GM04503 (cell line): ENCODE results near the gene SEPTIN2.
"Not testable (repeated sequence)": the region's sequence is repeated elsewhere in the genome, so short reads cannot be mapped to it uniquely, and the experiment has no call there.

Experiments
- DNase-seq: peaks from one replicate; pipeline ENCODE4 v3.0.0-alpha.2; 2012; ENCODE audit warnings: low read depth

SEPTIN2 gene

GRCh38 chr2:241314226-241315092, 1.3 kb upstream of the SEPTIN2 start:
- DNase-seq = peak; percentile 15

DNA sequence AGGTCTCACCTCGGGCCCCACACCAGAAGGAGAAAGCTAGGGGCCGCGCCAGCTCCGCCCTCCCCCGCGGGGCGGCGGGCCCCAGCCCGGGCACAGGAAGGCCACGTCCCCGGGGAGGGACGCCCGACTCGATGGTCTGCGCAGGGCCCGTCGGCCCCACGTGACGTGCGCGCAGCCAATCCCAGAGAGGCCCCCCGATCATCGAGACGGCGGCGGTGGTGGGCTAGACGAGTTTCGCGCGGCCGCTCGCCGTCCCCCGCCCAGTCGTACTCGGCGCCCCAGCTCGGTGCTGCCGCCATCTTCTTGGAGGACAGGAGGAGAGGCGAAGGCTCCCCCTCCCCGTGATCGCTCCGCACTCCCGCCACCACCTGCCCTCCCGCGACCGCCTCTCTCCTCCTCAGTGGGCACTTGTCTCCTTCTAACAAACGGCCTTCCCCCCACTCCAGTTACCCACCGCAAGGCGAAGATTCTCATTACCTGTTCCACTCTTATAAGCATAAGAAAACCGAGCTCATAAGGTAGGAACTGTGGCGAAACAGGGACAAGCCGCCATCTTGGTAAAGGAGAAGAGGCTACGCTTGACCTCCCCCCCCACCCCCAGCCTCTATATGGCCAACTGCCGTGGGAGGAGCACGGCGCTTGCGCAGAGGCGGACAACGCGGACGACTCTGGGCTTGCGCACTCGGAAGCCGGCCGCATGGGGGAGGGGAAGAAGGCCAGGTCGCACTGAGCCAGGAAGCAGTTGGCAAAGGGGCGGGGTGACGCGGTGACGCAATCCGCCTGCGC, 439 bp upstream of the SEPTIN2 start, which contains the start of gene HDLBP:
HDLBP (minus strand) TSS at position 580 of the 786 bp plus-strand sequence. CDS start 48,803 bp downstream, outside the sequence.
- DNase-seq = peak; percentile 80

GRCh38 chr2:241316825-241317224, 1.1 kb downstream of the SEPTIN2 start:
- DNase-seq = no peak

GRCh38 chr2:241317391-241317790, 1.7 kb downstream of the SEPTIN2 start:
- no peak for DNase-seq

- DNase-seq = not testable (repeated sequence)
These were observed 3.1 kb downstream of the SEPTIN2 start for GRCh38 chr2:241318830-241319229.

DNA sequence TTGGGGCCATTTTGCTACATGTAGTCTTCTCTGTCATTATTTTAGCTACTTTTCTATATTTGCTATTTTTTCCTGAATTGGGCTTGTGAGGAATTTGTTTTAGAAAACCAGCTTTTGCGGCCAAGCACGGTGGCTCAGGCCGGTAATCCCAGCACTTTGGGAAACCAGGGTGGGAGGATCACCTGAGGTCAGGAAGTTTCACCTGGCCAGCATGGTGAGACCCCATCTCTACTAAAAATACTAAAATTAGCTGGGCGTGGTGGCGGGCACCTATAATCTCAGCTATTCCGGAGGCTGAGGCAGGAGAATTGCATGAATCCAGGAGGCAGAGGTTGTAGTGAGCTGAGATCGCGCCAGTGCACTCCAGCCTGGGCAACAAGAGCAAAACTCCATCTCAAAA, 4.7 kb downstream of the SEPTIN2 start:
- DNase-seq = no peak

DNA sequence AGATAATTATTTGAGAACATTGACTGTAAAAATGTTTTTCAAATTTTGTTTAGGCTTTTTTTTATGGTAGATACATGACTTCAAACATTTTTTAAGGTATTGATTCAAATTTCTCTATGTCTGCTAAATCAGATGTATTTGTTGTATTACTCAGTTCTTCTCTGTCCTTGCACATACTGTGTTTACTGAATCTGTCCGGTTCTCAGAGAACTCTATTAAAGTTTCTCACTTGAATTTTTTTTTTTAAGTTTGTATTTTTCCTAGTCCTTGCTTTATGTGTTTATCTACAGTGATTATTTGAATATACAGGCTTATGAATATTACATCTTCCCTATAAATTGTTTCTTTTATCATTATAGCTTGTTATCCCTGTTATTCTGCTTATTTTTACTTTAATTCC, 5.3 kb downstream of the SEPTIN2 start:
- no peak for DNase-seq

DNA sequence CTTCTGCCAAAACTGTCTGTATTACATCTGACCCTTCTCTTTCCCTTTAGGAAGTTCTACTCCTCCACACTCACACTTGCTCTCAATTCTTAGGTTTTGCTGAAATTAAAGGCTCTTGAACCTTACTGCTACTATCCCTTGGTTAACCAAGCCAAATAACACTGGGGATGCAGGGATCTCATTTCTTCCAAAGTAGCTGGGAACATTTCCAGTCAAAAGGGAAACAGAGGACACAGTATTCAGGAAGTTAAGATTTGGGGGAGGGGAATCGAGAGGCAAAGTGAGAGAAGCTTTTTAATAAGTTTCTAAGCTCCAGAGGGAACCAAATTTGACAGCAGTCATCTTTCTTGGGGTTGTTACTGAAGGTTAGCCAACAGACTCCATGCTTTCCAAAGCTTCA, 6.2 kb downstream of the SEPTIN2 start:
- no peak for DNase-seq

DNA sequence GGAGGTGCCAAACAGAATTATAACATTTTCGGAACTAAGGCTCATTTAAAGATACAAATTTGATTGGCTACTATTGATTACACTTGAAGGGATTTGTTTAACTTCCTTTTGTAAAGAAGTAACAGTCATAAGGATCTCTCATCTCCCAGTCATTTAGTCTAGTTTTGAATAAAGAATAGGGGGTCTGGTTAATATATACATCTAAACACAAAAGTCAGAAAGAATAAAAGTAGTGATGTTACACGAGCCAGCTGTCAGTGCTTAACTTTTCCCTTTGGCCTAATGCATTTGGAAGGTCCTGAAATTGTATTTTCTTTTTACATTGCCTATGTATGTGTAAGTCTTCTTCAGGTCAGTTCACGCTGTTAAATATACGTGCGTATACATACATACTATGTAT, 8.1 kb downstream of the SEPTIN2 start:
- no peak for DNase-seq

- no peak for DNase-seq
These were observed 9.1 kb downstream of the SEPTIN2 start for GRCh38 chr2:241324775-241325174.

GRCh38 chr2:241325257-241325656, 9.5 kb downstream of the SEPTIN2 start:
- no peak for DNase-seq

DNA sequence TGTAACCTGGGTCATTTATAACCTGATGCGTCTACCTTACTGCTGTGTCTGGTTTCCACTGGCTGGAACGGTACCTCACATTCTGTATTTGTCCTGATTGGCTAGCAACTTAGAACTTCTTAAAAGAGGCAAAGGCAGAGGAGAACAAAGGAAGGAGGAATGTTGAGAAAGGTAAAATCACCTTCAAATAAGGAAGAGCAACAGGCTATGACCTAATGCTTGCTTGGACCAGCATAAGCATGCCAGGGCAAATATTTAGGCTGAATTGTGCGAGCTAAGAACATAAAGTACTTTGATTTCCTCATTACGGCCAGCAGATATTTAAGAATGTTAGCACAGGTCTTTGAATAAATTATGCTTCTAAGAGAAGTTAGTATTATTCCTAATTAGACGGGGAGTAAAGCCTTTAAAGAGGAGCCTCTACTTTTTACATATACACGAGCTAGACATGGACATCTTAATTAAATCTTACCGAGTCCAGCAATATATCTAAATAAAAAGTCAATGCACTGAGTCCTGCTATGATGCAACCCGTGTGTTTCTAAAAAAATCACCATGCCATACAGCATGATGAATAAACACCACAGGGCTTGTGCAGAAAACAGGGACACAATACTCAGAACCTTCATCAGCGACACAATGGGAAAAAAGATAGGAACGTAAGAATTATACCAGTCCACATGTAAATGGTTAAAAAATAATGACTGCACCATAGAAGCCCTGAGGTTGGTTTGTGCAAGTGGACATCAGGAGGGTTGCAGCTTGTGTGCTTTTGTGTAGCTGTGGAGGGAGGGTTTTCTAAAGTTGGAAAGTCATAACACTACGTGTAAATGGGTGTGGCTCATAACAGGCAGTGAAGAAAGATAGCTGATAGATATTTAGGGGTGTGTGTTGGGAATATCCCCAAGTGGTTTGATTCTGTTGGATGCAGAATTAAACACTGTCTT, 14.2 kb downstream of the SEPTIN2 start:
- no peak for DNase-seq

- DNase-seq = no peak
These were observed 14.9 kb downstream of the SEPTIN2 start for GRCh38 chr2:241330616-241330981.

- DNase-seq = no peak
These were observed 19.1 kb downstream of the SEPTIN2 start for GRCh38 chr2:241334813-241335212.

GRCh38 chr2:241339839-241340630, 24.3 kb downstream of the SEPTIN2 start:
- no peak for DNase-seq

- no peak for DNase-seq
These were observed 25.0 kb downstream of the SEPTIN2 start for GRCh38 chr2:241340631-241341163.

- DNase-seq = no peak
These were observed 29.4 kb downstream of the SEPTIN2 start for GRCh38 chr2:241344925-241345651.

- DNase-seq = no peak
These were observed 34.2 kb downstream of the SEPTIN2 start for GRCh38 chr2:241349941-241350340.

- no peak for DNase-seq
These were observed 34.8 kb downstream of the SEPTIN2 start for GRCh38 chr2:241350530-241350877.
